A375 (cell line): ENCODE measurements around the gene HELT. TPM values are rescaled to one million over a fixed set of nuclear protein-coding genes. Genes with fewer than 3 reads are reported as not detected.

Source experiments
- total RNA-seq: library from RNA; depleted of rRNA; stranded (reverse); fragments of >200 nt; shearing (Covaris generic); gene quantifications from 2 replicates; pipeline ENCODE4 v1.2.3, GENCODE V29; 2014; rRNA removed

HELT gene, protein sequence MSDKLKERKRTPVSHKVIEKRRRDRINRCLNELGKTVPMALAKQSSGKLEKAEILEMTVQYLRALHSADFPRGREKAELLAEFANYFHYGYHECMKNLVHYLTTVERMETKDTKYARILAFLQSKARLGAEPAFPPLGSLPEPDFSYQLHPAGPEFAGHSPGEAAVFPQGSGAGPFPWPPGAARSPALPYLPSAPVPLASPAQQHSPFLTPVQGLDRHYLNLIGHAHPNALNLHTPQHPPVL
- not detected in 2 replicates for total RNA-seq

DNA sequence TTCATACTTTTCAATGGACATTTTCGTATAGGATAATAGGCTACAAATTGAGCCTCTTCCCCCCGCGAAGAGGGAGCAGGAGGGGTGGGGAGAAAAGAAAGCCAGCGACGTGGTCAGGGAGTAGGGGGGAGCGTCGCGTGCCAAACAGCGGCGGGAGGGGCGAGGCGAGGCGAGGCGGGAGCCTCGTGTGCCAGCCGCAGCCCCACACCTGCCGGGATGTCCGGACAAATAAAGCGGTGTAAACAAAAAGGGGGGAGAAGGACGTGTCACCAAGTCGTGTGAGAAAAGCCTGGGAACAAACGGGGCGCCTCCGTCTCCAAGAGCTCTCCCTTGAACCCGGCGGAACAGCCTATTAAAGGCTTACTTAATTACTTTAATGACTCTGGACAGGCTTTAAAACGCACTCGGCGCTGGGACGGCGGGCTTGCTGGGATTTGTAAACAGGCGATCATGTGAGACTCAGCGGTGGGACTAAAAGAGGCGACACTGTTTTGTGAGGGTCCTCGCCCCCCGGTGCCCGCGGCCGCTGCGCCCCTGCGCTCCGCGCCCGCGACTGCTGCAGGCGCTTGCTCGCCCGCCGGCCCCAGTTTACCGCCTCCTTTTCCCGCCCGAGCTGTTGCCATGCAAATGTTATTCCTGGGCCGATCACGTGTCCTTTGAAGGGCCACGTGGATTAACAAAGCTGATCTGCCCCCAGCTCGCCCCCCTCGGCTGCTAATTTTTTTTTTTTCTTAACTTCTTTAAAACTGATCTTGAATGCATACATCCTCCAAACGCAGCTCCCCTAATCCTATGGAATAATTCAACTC lies at the start of gene HELT:
TSS of gene HELT (plus strand) at position 527 of the 809 bp plus-strand sequence. CDS start 439 bp downstream, outside the sequence.

Other genes with a start within 250 kb of the HELT start
- 13.1 and 15.4 TPM in 2 replicates for gene ACSL1, start 192.5 kb upstream of the HELT start, total RNA-seq
- gene SLC25A4, start 124.8 kb downstream of the HELT start, total RNA-seq: 31.7 and 37.1 TPM in 2 replicates
- 28.8 and 32.9 TPM in 2 replicates for gene CFAP97, start 185.5 kb downstream of the HELT start, total RNA-seq
- 21.3 and 28.5 TPM in 2 replicates for gene SNX25, start 191.1 kb downstream of the HELT start, total RNA-seq